Common myeloid progenitor, CD34-positive (primary cell): ENCODE data around the gene JADE3.

ENCODE experiments used
- CTCF ChIA-PET: fragments of 350-600 bp; sonication (Branson Sonifier 250); formaldehyde crosslinking; loops from one replicate; lab custom pipeline; 2021; ENCODE audit warnings: antibody characterized with exemption; lab: Charles Lee
- POLR2A ChIA-PET: fragments of 350-600 bp; sonication (Branson Sonifier 250); formaldehyde crosslinking; loops from one replicate; lab custom pipeline; 2021; ENCODE audit warnings: antibody characterized with exemption; lab: Charles Lee
- DNase-seq, 3 donors: peaks; one replicate each; pipeline versions ENCODE4 v3.0.0 to v3.0.0-alpha.2; 2013
- H3K27ac ChIP-seq, 2 experiments: 1 replicate in 1 of 2; 2 replicates in 1 of 2; pipeline ENCODE4 v1.7.0; 2013; ENCODE audit warnings: inconsistent platforms in 2 of 2, low read length in 2 of 2, mild to moderate bottlenecking in 2 of 2, low read depth in 1 of 2, moderate library complexity in 1 of 2; ENCODE audit not compliant: severe bottlenecking in 2 of 2, insufficient read depth in 1 of 2, poor library complexity in 1 of 2
- H3K27me3 ChIP-seq, 5 experiments: replicated peaks in 2 of 5; 1 replicate in 3 of 5; 2 replicates in 2 of 5; pipeline versions ENCODE4 v1.6.1 to v1.7.0; 2013; ENCODE audit warnings: low read length in 4 of 5, mild to moderate bottlenecking in 2 of 5, moderate library complexity in 2 of 5, inconsistent platforms in 1 of 5; ENCODE audit not compliant: insufficient read depth in 5 of 5, control insufficient read depth in 4 of 5
- H3K36me3 ChIP-seq, 4 experiments: 1 replicate in 2 of 4; 2 replicates in 2 of 4; pipeline versions ENCODE4 v1.6.1 to v1.7.0; 2013; ENCODE audit warnings: low read length in 3 of 4, control low read depth in 1 of 4, mild to moderate bottlenecking in 1 of 4; ENCODE audit not compliant: control insufficient read depth in 4 of 4, insufficient read depth in 4 of 4
- H3K4me1 ChIP-seq, 4 experiments: 1 replicate in 3 of 4; 2 replicates in 1 of 4; pipeline versions ENCODE4 v1.6.1 to v1.7.1; 2013; ENCODE audit warnings: low read length in 3 of 4, mild to moderate bottlenecking in 3 of 4, control low read depth in 1 of 4, inconsistent platforms in 1 of 4, moderate library complexity in 1 of 4; ENCODE audit not compliant: control insufficient read depth in 4 of 4, insufficient read depth in 4 of 4; ENCODE audit errors: control extremely low read depth in 1 of 4
- H3K4me3 ChIP-seq, 7 experiments: 1 replicate in 4 of 7; 2 replicates in 3 of 7; pipeline versions ENCODE4 v1.5.1 to v1.7.0; 2013; ENCODE audit warnings: mild to moderate bottlenecking in 7 of 7, low read length in 6 of 7, moderate library complexity in 6 of 7, inconsistent platforms in 2 of 7, low read depth in 2 of 7, control low read depth in 1 of 7; ENCODE audit not compliant: insufficient read depth in 4 of 7, control insufficient read depth in 1 of 7; ENCODE audit errors: extremely low read depth in 1 of 7
- H3K9me3 ChIP-seq, 5 experiments: 1 replicate in 4 of 5; 2 replicates in 1 of 5; pipeline versions ENCODE4 v1.6.1 to v1.7.1; 2013; ENCODE audit warnings: low read length in 4 of 5, mild to moderate bottlenecking in 2 of 5, inconsistent platforms in 1 of 5, low read depth in 1 of 5, moderate library complexity in 1 of 5; ENCODE audit not compliant: control insufficient read depth in 4 of 5, insufficient read depth in 2 of 5; ENCODE audit errors: control extremely low read depth in 1 of 5
- WGBS: methylation state at CpG from one replicate; pipeline ENCODE4 v1.1.5; 2013; ENCODE audit not compliant: insufficient coverage; 5-methylcytosine and 5-hydroxymethylcytosine counted together

JADE3 gene

DNA sequence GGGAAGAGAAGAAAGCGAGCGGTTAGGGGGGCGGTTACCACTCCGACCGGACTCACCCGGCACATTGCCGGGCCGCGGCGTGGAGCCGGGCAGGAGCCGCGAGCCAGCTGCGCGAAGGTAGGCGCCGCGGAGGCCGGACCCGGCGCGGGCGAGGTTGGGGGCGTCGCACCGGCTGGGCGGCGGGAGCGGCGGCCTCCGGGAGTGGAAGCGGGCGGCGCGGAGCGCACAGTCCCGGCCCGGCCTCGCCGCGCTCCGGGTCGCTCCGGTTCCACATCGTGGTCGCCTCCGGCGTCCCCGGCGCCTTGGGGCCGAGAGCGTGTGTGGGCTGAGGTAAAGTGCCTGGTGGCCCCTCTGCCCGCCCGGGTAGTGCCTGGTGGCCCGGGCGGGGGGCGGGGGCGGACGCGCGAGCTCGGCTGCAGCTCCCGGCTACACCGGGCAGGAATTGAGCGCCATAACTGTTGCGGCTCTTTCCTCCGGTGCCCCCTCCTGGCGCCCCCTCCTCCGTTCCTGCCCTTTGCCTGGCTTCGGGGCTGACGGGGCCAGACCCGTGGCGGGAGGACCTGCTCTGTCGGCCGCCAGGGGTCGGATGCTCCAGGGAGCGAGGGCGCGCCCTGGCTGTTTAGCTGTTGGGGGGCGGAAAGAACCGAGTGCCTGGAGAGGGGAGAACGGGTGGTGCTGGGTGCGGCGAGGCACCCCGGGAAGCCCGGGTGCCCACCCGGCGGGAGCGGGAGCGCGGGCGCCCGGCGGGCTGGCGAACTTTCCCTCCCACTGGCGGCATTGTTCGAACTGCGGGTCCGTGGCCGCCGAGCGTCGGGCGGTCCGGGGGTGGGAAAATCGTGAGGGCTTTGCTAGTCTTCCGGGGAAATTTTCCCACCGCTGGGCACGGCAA lies 626 bp downstream of the JADE3 start:
- Histone ChIP-seq H3K27me3 (peaks cover 0 to 6% (median 0%) of the 10 kb centered on the region in 5 experiments), H3K9me3 (peaks cover 0 to 2% (median 0%) of the 10 kb centered on the region in 5 experiments), H3K4me1 (peaks cover 0 to 16% (median 5%) of the 10 kb centered on the region in 4 experiments), H3K36me3 (no peaks in the 10 kb centered on the region), H3K4me3 (peak overlapping the region; percentile 61 to 82 (median 73)), H3K27ac (peak overlapping the region in 1 of 2 experiments; percentile 75)
- WGBS: 28% methylated on average over 81 of the region's 109 CpGs
- ChIA-PET POLR2A (interaction anchor here (0.8 to 0.9 kb wide), 2 partner anchors 39 to 65 kb away, joined by 3 read pairs; no protein-coding TSS in a partner anchor), CTCF (interaction anchor here (1.0 to 2.0 kb wide), 7 partner anchors 9 to 181 kb away, joined by 3 to 9 read pairs (median 3); no protein-coding TSS in a partner anchor)
- peak; percentile 65 to 76 (median 65) for DNase-seq

DNA sequence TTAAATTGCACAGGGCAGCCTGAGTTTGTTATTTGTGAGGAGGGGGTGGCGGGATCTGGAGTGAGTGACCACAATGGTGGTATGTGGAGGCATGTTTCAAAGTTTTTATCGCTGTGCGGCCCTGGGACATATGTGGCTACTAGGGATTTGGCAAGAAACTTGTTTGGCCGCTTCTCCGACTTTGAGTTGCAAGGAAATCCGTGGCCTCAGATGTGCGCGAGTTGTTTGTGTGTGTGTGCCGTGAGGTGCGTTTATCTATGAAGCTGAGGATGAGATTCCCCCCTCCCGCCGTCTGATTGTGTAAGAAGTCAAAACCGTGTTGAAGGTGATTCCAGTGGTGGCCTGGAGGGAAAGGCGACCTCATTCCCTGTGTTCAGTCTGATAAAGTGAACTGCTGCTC lies 1.4 kb downstream of the JADE3 start:
- H3K27ac ChIP-seq: peak overlapping the region in 1 of 2 experiments; percentile 75
- H3K4me1 ChIP-seq: peaks cover 0 to 22% (median 5%) of the 10 kb centered on the region in 4 experiments
- H3K9me3 ChIP-seq: peaks cover 0 to 2% (median 0%) of the 10 kb centered on the region in 5 experiments
- POLR2A ChIA-PET: interaction anchor here (0.8 kb wide), 1 partner anchor 64 kb away, joined by 3 read pairs; no protein-coding TSS in a partner anchor
- H3K27me3 ChIP-seq: peaks cover 0 to 6% (median 0%) of the 10 kb centered on the region in 5 experiments
- CTCF ChIA-PET: interaction anchor here (1.2 to 2.0 kb wide), 4 partner anchors 10 to 117 kb away, joined by 3 to 9 read pairs (median 4); no protein-coding TSS in a partner anchor
- WGBS: 30% methylated on average over 8 of the region's 14 CpGs
- no peaks in the 10 kb centered on the region for H3K36me3 ChIP-seq
- DNase-seq: peak; percentile 12 to 55 (median 35)
- H3K4me3 ChIP-seq: peak overlapping the region; percentile 61 to 82 (median 73)

DNA sequence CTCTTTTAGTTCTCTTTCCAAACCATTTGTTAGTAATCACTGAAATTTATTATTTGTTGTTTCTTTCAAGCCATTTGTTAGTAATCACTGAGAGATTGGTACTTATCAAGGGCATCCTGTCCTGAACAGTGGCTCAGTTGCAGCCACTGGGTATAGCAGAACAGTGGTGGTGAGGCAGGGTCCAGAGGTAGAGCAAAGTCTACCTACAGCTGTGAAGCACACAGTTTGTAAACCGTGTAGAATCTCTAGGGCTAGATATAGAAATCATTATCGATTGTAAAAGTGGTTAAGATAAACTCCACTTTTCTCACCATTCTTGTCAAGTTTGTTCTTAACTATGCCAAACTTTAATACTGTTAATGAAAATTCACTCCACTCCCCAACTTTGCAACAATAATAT lies 4.1 kb downstream of the JADE3 start:
- no peak overlapping the region for H3K4me3 ChIP-seq
- peaks cover 0 to 22% (median 5%) of the 10 kb centered on the region in 4 experiments for H3K4me1 ChIP-seq
- WGBS: no CpG with 5 or more reads among the region's 2 CpGs
- no peak overlapping the region for H3K27ac ChIP-seq
- peaks cover 2 to 9% (median 3%) of the 10 kb centered on the region in 5 experiments for H3K9me3 ChIP-seq
- no peak for DNase-seq
- H3K27me3 ChIP-seq: peaks cover 0 to 6% (median 0%) of the 10 kb centered on the region in 5 experiments
- ChIA-PET POLR2A (no interaction called here), CTCF (interaction anchor here (1.8 kb wide), 1 partner anchor 12 kb away, joined by 6 read pairs; no protein-coding TSS in a partner anchor)
- no peaks in the 10 kb centered on the region for H3K36me3 ChIP-seq

DNA sequence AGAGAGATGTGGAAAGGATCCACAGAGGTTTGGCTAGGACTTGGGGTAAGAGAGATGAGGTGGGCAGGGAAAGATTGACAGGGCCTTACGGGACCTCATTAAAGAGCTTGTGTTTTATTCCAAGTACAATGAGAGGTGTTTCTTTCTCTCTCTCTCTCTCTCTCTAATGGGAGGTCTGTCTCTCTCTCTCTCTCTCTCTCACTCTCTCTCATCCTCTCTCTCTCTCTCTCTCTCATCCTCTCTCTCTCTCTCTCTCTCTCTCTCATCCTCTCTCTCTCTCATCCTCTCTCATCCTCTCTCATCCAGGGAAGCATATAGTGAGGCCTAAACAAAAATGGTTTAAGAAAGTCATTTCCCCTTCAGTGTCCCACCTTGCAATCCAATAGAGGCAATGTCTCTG lies 5.4 kb downstream of the JADE3 start:
- POLR2A ChIA-PET: no interaction called here
- H3K4me1 ChIP-seq: peaks cover 0 to 20% (median 5%) of the 10 kb centered on the region in 4 experiments
- H3K9me3 ChIP-seq: peaks cover 2 to 9% (median 4%) of the 10 kb centered on the region in 5 experiments
- no peaks in the 10 kb centered on the region for H3K36me3 ChIP-seq
- no peak overlapping the region for H3K4me3 ChIP-seq
- H3K27ac ChIP-seq: no peak overlapping the region
- CTCF ChIA-PET: interaction anchor here (0.6 to 1.4 kb wide), 2 partner anchors 11 to 1111 kb away, joined by 3 to 5 read pairs; no protein-coding TSS in a partner anchor
- DNase-seq: no peak
- H3K27me3 ChIP-seq: peaks cover 0 to 6% (median 0%) of the 10 kb centered on the region in 5 experiments
- no CpG with 5 or more reads among the region's 1 CpG for WGBS

DNA sequence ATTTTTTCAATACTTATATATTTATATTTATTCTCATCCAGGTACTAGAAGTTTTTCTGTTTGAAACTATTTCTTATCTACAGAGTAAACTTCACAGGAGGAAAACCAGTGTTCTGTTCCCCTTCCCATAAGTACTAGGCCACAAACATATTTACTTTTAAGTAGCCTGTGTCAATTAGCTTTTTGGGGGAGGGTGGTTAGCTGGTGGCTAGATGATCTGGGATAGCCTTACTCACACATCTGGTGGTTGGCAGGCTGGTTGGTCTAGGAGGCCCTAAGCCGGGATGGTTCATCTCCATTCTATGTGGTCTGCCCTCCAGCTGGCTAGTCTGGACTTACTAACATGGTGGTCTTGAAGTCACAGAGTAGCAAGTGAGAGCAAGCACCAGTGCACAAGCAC lies 6.2 kb downstream of the JADE3 start:
- Histone ChIP-seq H3K36me3 (no peaks in the 10 kb centered on the region), H3K27me3 (peaks cover 0 to 6% (median 0%) of the 10 kb centered on the region in 5 experiments), H3K27ac (no peak overlapping the region), H3K4me1 (peaks cover 0 to 20% (median 5%) of the 10 kb centered on the region in 4 experiments), H3K9me3 (peaks cover 1 to 9% (median 4%) of the 10 kb centered on the region in 5 experiments), H3K4me3 (no peak overlapping the region)
- ChIA-PET POLR2A (no interaction called here), CTCF (interaction anchor here (1.4 kb wide), 1 partner anchor 10 kb away, joined by 5 read pairs; no protein-coding TSS in a partner anchor)
- DNase-seq: peak in 2 of 3 donors; percentile 11 to 13
- 100% methylated on average over 1 of the region's 1 CpG for WGBS

DNA sequence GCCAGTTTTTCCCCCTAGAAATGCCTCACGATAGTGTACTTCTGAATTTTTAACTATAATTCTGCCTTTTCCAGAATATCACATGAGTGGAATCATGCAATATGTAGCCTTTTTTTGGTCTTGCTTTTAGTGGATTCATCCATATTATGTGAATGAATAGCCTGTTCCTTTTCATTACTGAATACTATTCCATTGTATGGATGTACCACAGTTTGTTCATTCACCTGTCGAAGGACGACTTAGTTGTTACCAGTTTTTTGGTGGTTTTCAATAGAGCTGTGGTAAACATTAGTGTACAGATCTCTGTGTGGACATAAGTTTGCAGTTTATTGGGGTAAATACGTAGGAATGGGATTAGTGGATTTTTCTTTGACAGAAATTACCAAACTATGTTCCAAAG lies 8.0 kb downstream of the JADE3 start:
- Histone ChIP-seq H3K27ac (no peak overlapping the region), H3K4me3 (no peak overlapping the region), H3K9me3 (peaks cover 0 to 9% (median 4%) of the 10 kb centered on the region in 5 experiments), H3K27me3 (no peaks in the 10 kb centered on the region), H3K4me1 (peaks cover 0 to 7% (median 0%) of the 10 kb centered on the region in 4 experiments), H3K36me3 (no peaks in the 10 kb centered on the region)
- DNase-seq: no peak
- WGBS: no CpG with 5 or more reads among the region's 4 CpGs
- CTCF ChIA-PET: interaction anchor here (1.3 kb wide), 1 partner anchor 17 kb away, joined by 3 read pairs; no protein-coding TSS in a partner anchor
- POLR2A ChIA-PET: no interaction called here
